ENCODE data around the gene SAV1. TPM values are rescaled to one million over a fixed set of nuclear protein-coding genes. Genes with fewer than 3 reads are reported as not detected.

SAV1 gene
- total and polyA plus RNA-seq, 2 of the 13 experiments (the other 11 are each of a cell fraction or from before 2014, with no cell fraction given): 7.3 to 8.2 TPM

DNA sequence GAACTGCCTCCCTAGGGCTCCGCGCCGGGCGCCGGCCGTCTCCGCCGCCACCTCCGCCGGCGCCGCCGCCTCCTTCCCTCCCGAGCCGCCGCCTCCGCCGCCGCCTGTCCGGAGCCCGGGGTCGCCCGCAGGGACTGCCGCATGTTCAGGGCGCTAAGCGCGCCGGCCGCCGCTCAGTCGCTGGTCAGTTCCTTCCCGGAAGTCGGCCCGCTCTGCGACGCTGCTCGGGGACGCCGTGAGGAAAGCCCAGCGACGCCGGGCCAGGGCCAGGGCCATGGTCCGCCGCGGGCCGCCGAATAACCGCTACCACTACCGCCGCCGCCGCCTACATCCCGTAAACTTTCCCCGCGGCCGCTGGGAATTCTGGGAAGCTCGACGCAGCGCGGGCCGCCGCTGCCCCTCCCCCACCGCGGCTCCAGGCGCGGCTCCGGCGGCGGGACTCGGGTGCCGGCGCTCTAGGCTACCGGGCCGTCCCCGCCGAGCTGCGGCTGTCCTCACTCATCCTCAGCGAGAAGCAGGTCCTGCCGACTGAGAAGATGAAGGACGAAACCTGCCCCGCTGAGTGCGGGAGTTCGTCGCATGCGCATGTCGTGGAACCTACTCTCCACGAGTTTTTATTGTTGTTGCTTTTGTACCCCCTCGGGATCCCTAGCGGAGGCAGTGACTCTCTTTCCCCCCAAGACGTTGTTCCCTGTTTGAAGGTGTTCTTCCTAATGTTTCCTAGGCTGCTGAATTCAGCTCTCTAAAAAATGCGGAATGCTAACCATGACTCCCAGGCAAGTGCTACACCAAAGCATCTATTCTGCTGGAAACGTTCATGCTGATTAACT is at the start of gene SAV1 (continued):
- no peak for TF ChIP-seq ZNF282 (IDR thresholded peaks at IDR 0.05; ENCODE audit: partially characterized antibody)
- TF ChIP-seq ZBTB42 (CRISPR knock-in tag; IDR thresholded peaks at IDR 0.05): peak; percentile 60; the same call in 1 of the 2 replicates
- no peak for TF ChIP-seq ATF1 (CRISPR knock-in tag; IDR thresholded peaks at IDR 0.05)
- no peak for TF ChIP-seq PCBP1 (IDR thresholded peaks at IDR 0.05; ENCODE audit: borderline replicate concordance, low read depth, low read length)
- TF ChIP-seq ZNF451 (CRISPR knock-in tag; IDR thresholded peaks at IDR 0.05): peak; percentile 88
- no peak for TF ChIP-seq ZNF790 (CRISPR knock-in tag; IDR thresholded peaks at IDR 0.05; ENCODE audit: borderline replicate concordance)
- no peak for TF ChIP-seq KAT2B (IDR thresholded peaks at IDR 0.05; ENCODE audit: borderline replicate concordance, low read depth, low read length)
- TF ChIP-seq PHF5A (CRISPR knock-in tag; IDR thresholded peaks at IDR 0.05; ENCODE audit: low read depth, unreplicated experiment): no peak
- 0 out of 2 replicates have a peak, but pooled peaks have one; percentile 43 for TF ChIP-seq ZSCAN5A (CRISPR knock-in tag; IDR thresholded peaks at IDR 0.05; ENCODE audit: borderline replicate concordance)
- TF ChIP-seq NCOA2 (CRISPR knock-in tag; IDR thresholded peaks at IDR 0.05): no peak; the same call in none of the 2 replicates
- no peak for TF ChIP-seq ZNF549 (CRISPR knock-in tag; IDR thresholded peaks at IDR 0.05)
- no peak; the same call in 1 of the 2 replicates for TF ChIP-seq KLF6 (CRISPR knock-in tag; IDR thresholded peaks at IDR 0.05)
- peak; percentile 82 for TF ChIP-seq ZNF777 (CRISPR knock-in tag; IDR thresholded peaks at IDR 0.05)
- 0 out of 2 replicates have a peak, but pooled peaks have one; percentile 29 for TF ChIP-seq BORCS8-MEF2B (CRISPR knock-in tag; IDR thresholded peaks at IDR 0.05)
- TF ChIP-seq TFDP1 (CRISPR knock-in tag; IDR thresholded peaks at IDR 0.05; ENCODE audit: borderline replicate concordance): peak; percentile 80; the same call in 1 of the 2 replicates
- TF ChIP-seq, protein P1, sequence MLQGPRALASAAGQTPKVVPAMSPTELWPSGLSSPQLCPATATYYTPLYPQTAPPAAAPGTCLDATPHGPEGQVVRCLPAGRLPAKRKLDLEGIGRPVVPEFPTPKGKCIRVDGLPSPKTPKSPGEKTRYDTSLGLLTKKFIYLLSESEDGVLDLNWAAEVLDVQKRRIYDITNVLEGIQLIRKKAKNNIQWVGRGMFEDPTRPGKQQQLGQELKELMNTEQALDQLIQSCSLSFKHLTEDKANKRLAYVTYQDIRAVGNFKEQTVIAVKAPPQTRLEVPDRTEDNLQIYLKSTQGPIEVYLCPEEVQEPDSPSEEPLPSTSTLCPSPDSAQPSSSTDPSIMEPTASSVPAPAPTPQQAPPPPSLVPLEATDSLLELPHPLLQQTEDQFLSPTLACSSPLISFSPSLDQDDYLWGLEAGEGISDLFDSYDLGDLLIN (CRISPR knock-in tag; IDR thresholded peaks at IDR 0.05; ENCODE audit: borderline replicate concordance): 0 out of 2 replicates have a peak, but pooled peaks have one; percentile 38
- no peak for TF ChIP-seq ZFP36L2 (CRISPR knock-in tag; IDR thresholded peaks at IDR 0.05)
- TF ChIP-seq POLR2G (IDR thresholded peaks at IDR 0.05; ENCODE audit: low read depth, low read length): peak; percentile 95
- TF ChIP-seq ZNF205 (CRISPR knock-in tag; IDR thresholded peaks at IDR 0.05): peak; percentile 43; the same call in 1 of the 2 replicates
- TF ChIP-seq RARA (CRISPR knock-in tag; IDR thresholded peaks at IDR 0.05): no peak
- no peak for TF ChIP-seq NFE2L2 (IDR thresholded peaks at IDR 0.05; ENCODE audit: low read length)
- no peak for TF ChIP-seq SMARCE1 (IDR thresholded peaks at IDR 0.05; ENCODE audit: borderline replicate concordance)
- TF ChIP-seq ZKSCAN8 (CRISPR knock-in tag; IDR thresholded peaks at IDR 0.05; ENCODE audit: borderline replicate concordance): 0 out of 2 replicates have a peak, but pooled peaks have one; percentile 16
- peak; percentile 94 for TF ChIP-seq HNRNPLL (IDR thresholded peaks at IDR 0.05; ENCODE audit: low read depth, low read length, poor library complexity, severe bottlenecking)
- no peak for TF ChIP-seq ZNF12 (CRISPR knock-in tag; IDR thresholded peaks at IDR 0.05)
